ENCODE measurements around the gene SPRY4. TPM values are rescaled to one million over a fixed set of nuclear protein-coding genes. Genes with fewer than 3 reads are reported as not detected.

Gene SPRY4
- total and polyA plus RNA-seq, 2 of the 4 experiments (the other 2 are of a cell fraction) = 8.4 to 21.0 TPM

GRCh38 chr5:142357469-142358090, 32.8 kb upstream of the SPRY4 start:
- in situ Hi-C loops (cut with MboI; ENCODE audit: low sequenced_read_pairs) (no loop called here), dilution Hi-C loops (cut with HindIII; ENCODE audit: low sequenced_read_pairs, unreplicated experiment) (no loop called here), intact Hi-C loops (cut with micrococcal nuclease) (loop anchor here (1.0 to 2.0 kb wide), 3 partner anchors 32 to 205 kb away; partner anchors contain the start of gene SPRY4)
- H3K4me2 ChIP-seq (ENCODE audit: low read depth, low read length) = peak overlapping the region; percentile 97
- no peaks in the 10 kb centered on the region for H3K9me3 ChIP-seq (ENCODE audit: control insufficient read depth, insufficient read depth, low read length)
- peak overlapping the region; percentile 99 for H4K91ac ChIP-seq (ENCODE audit: insufficient read depth, low read depth, low read length)
- BruUV-seq (replicated peaks) = TSS peak; percentile 7
- no peaks in the 10 kb centered on the region for H3K36me3 ChIP-seq (ENCODE audit: control insufficient read depth, insufficient read depth, low read length)
- WGBS, 2 experiments (ENCODE audit: extremely low coverage in 2 of 2, insufficient read length in 1 of 2) = 12% methylated on average over 6 of the region's 14 CpGs; no CpG with 5 or more reads in 1 of the 2 experiments
- H2BK15ac ChIP-seq (ENCODE audit: low read depth, low read length) = peak overlapping the region; percentile 88
- peak overlapping the region; percentile 96 to 99 for H4K8ac ChIP-seq (ENCODE audit: low read depth in 2 of 2, low read length in 2 of 2)
- ATAC-seq (ENCODE audit: low read depth) = no peak
- peak; percentile 10 for DNase-seq
- peak overlapping the region; percentile 98 for H3K23ac ChIP-seq (ENCODE audit: low read depth, low read length)
- H2AK5ac ChIP-seq (ENCODE audit: low read depth, low read length) = peak overlapping the region; percentile 99
- H3K4me3 ChIP-seq (ENCODE audit: insufficient read depth, low read depth, low read length) = peak overlapping the region; percentile 46
- H3K4me1 ChIP-seq (ENCODE audit: control insufficient read depth, insufficient read depth, low read length) = peaks cover 15% of the 10 kb centered on the region
- H2BK5ac ChIP-seq (ENCODE audit: low read depth, low read length, poor library complexity, severe bottlenecking) = peak overlapping the region; percentile 89
- peak overlapping the region; percentile 96 for H2AK9ac ChIP-seq (replicated peaks; ENCODE audit: low read depth, low read length, poor library complexity)
- CTCF ChIA-PET = interaction anchor here (0.9 to 1.3 kb wide), 4 partner anchors 31 to 206 kb away, joined by 3 to 6 read pairs (median 4); no protein-coding TSS in a partner anchor
- H4K5ac ChIP-seq (ENCODE audit: low read depth, low read length) = peak overlapping the region; percentile 93
- H3K9me1 ChIP-seq (ENCODE audit: insufficient read depth, low read length) = peaks cover 19% of the 10 kb centered on the region
- H3K27ac ChIP-seq (ENCODE audit: insufficient read depth, low read length) = peak overlapping the region; percentile 95
- H3K79me1 ChIP-seq (ENCODE audit: low read depth in 1 of 2, low read length in 2 of 2) = peaks cover 23 to 71% of the 10 kb centered on the region in 2 experiments; a peak in 3 of 4 replicates
- TF ChIP-seq NFE2L2 (IDR thresholded peaks at IDR 0.05; ENCODE audit: low read depth, low read length) = no peak
- no peak for TF ChIP-seq RCOR1 (IDR thresholded peaks at IDR 0.05; ENCODE audit: insufficient replicate concordance, low read length)
- TF ChIP-seq POLR2A (IDR thresholded peaks at IDR 0.05; ENCODE audit: low read depth, low read length) = no peak
- no peak for TF ChIP-seq MAFK (IDR thresholded peaks at IDR 0.05; ENCODE audit: low read depth, low read length)
- TF ChIP-seq RFX5 (IDR thresholded peaks at IDR 0.05; ENCODE audit: low read depth, low read length) = no peak
- H4K20me1 ChIP-seq (ENCODE audit: insufficient read depth, low read length) = no peaks in the 10 kb centered on the region
- H2AFZ ChIP-seq (replicated peaks; ENCODE audit: low read length, poor library complexity) = peak overlapping the region; percentile 87
- no peaks in the 10 kb centered on the region for H3K27me3 ChIP-seq (ENCODE audit: control insufficient read depth, insufficient read depth, low read length)
- H3K18ac ChIP-seq (ENCODE audit: low read depth, low read length) = peak overlapping the region; percentile 98
- peak overlapping the region; percentile 97 for H2BK20ac ChIP-seq (ENCODE audit: low read depth, low read length)
- POLR2A ChIA-PET (ENCODE audit: unreplicated experiment) = interaction anchor here (0.5 to 1.1 kb wide), 5 partner anchors 29 to 287 kb away, joined by 3 to 4 read pairs (median 3); no protein-coding TSS in a partner anchor
- peak overlapping the region; percentile 99 for H3K14ac ChIP-seq (replicated peaks; ENCODE audit: low read depth, low read length)
- H3K4ac ChIP-seq (ENCODE audit: low read depth, low read length) = peak overlapping the region; percentile 100
- H2BK120ac ChIP-seq (ENCODE audit: low read depth, low read length) = peak overlapping the region; percentile 98
- peak overlapping the region; percentile 92 for H3K9ac ChIP-seq (ENCODE audit: low read depth, low read length)
- H3K56ac ChIP-seq (ENCODE audit: extremely low read depth, insufficient read depth, low read length) = peak overlapping the region; percentile 94

Data from IMR-90 (cell line).